ENCODE data around the gene CROT. TPM values are rescaled to one million over a fixed set of nuclear protein-coding genes. Genes with fewer than 3 reads are reported as not detected.

CROT gene
- total RNA-seq, 1 experiment from 2014 or later = 4.0 TPM

GRCh38 chr7:87364246-87364645, 18.8 kb downstream of the CROT start (continued):
- TF ChIP-seq ZNF219 (CRISPR knock-in tag; IDR thresholded peaks at IDR 0.05; ENCODE audit: borderline replicate concordance) = no peak
- TF ChIP-seq JUN (CRISPR knock-in tag; IDR thresholded peaks at IDR 0.05) = no peak
- TF ChIP-seq KAT7 (CRISPR knock-in tag; IDR thresholded peaks at IDR 0.05; ENCODE audit: borderline replicate concordance) = no peak
- no peak for TF ChIP-seq ESRRA (CRISPR knock-in tag; IDR thresholded peaks at IDR 0.05; ENCODE audit: borderline replicate concordance)
- no peak for TF ChIP-seq NR3C1 (CRISPR knock-in tag; conservative IDR thresholded peaks at IDR 0.05; ENCODE audit: low read depth)
- no peak for TF ChIP-seq ZNF416 (CRISPR knock-in tag; IDR thresholded peaks at IDR 0.05)
- TF ChIP-seq CBFB (CRISPR knock-in tag; IDR thresholded peaks at IDR 0.05; ENCODE audit: low read depth) = no peak
- no peak for TF ChIP-seq CDX4 (CRISPR knock-in tag; IDR thresholded peaks at IDR 0.05; ENCODE audit: borderline replicate concordance)

GRCh38 chr7:87369216-87369615, 23.8 kb downstream of the CROT start:
- ATAC-seq (no peak), DNase-seq (ENCODE audit: low spot score) (no peak)
- no peak for TF ChIP-seq CREB1 (CRISPR knock-in tag; IDR thresholded peaks at IDR 0.05)
- ChIA-PET CTCF (no interaction called here), POLR2A (no interaction called here)
- Mint-ChIP-seq H3K36me3 (no peaks in the 10 kb centered on the region), H3K27me3 (ENCODE audit: low read depth) (no peaks in the 10 kb centered on the region; the same call in 1 of the 2 replicates), H3K9me3 (no peaks in the 10 kb centered on the region), H3K27ac (no peak overlapping the region), H3K4me3 (no peak overlapping the region), H3K4me1 (no peaks in the 10 kb centered on the region)

GRCh38 chr7:87370660-87371180, 25.3 kb downstream of the CROT start:
- ChIA-PET CTCF (no interaction called here), POLR2A (no interaction called here)
- H3K4me3 Mint-ChIP-seq = no peak overlapping the region
- ATAC-seq (no peak), DNase-seq (ENCODE audit: low spot score) (no peak)
- no peaks in the 10 kb centered on the region; the same call in 1 of the 2 replicates for H3K27me3 Mint-ChIP-seq (ENCODE audit: low read depth)
- no peaks in the 10 kb centered on the region for H3K4me1 Mint-ChIP-seq
- no peak for TF ChIP-seq ARID4B (CRISPR knock-in tag; IDR thresholded peaks at IDR 0.05; ENCODE audit: borderline replicate concordance)
- TF ChIP-seq CTCF (IDR thresholded peaks at IDR 0.05) = no peak
- H3K27ac Mint-ChIP-seq = no peak overlapping the region; the same call in 1 of the 2 replicates
- no peaks in the 10 kb centered on the region for H3K36me3 Mint-ChIP-seq
- no peaks in the 10 kb centered on the region for H3K9me3 Mint-ChIP-seq

GRCh38 chr7:87375662-87376435, 30.4 kb downstream of the CROT start:
- H3K4me3 Mint-ChIP-seq = no peak overlapping the region
- CTCF ChIA-PET = no interaction called here
- no peak for DNase-seq (ENCODE audit: low spot score)
- no peaks in the 10 kb centered on the region for H3K9me3 Mint-ChIP-seq
- no peaks in the 10 kb centered on the region; the same call in 1 of the 2 replicates for H3K27me3 Mint-ChIP-seq (ENCODE audit: low read depth)
- POLR2A ChIA-PET = no interaction called here
- H3K4me1 Mint-ChIP-seq = no peaks in the 10 kb centered on the region
- H3K36me3 Mint-ChIP-seq = no peaks in the 10 kb centered on the region
- no peak overlapping the region for H3K27ac Mint-ChIP-seq
- no peak for ATAC-seq
- TF ChIP-seq HMGXB4 (CRISPR knock-in tag; IDR thresholded peaks at IDR 0.05) = no peak
- no peak for TF ChIP-seq PRRX2 (CRISPR knock-in tag; IDR thresholded peaks at IDR 0.05)
- TF ChIP-seq FOXJ3 (CRISPR knock-in tag; IDR thresholded peaks at IDR 0.05; ENCODE audit: borderline replicate concordance) = no peak
- no peak for TF ChIP-seq ZNF232 (CRISPR knock-in tag; IDR thresholded peaks at IDR 0.05)
- TF ChIP-seq USF1 (CRISPR knock-in tag; IDR thresholded peaks at IDR 0.05) = no peak

All from WTC11 (cell line).